ENCODE data around the gene CCDC33.

CCDC33 gene

DNA sequence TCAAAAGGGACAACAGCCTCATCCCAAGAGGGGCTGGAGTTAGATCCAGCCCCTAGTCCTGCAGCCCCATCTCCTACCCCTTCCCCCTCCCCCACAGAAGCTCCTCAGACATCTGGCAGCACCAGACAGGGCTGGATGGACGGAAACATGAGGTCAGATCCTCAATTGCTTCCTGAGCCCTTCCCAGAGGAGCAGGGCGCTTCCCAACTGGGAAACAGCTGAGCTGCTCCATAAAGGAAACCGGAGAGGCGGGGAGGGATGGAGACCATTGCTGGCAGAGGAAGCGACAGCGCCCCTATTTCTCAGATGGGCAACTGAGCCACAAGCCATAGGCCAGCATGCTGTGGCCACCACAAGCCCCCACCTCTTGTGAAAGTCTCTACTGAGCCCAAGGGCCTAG lies 149.6 kb downstream of the CCDC33 start:
- no peak for TF ChIP-seq CTCF (IDR thresholded peaks at IDR 0.05; ENCODE audit: borderline replicate concordance, extremely low read depth, low read length, poor library complexity, severe bottlenecking)
- no peak for TF ChIP-seq EZH2 (IDR thresholded peaks at IDR 0.05; ENCODE audit: borderline replicate concordance, low read depth, low read length, severe bottlenecking)
- no peaks in the 10 kb centered on the region for H4K20me1 ChIP-seq (ENCODE audit: insufficient read depth, low read length)
- no peak overlapping the region for H3K4me3 ChIP-seq (ENCODE audit: low read depth in 1 of 2, low read length in 2 of 2)
- no peak for ATAC-seq (ENCODE audit: insufficient read depth, low read depth)
- no peak overlapping the region for H3K4me2 ChIP-seq (ENCODE audit: insufficient read depth, low read length)
- H3K4me1 ChIP-seq (ENCODE audit: insufficient read depth, low read length): peaks cover 29% of the 10 kb centered on the region
- H3K27me3 ChIP-seq (ENCODE audit: insufficient read depth, low read length, poor library complexity): no peaks in the 10 kb centered on the region
- no peak for DNase-seq
- H3K9me3 ChIP-seq (ENCODE audit: insufficient read depth, low read length, severe bottlenecking): no peaks in the 10 kb centered on the region
- H3K36me3 ChIP-seq (ENCODE audit: insufficient read depth, low read length): no peaks in the 10 kb centered on the region
- no peak overlapping the region for H3K27ac ChIP-seq (ENCODE audit: low read length)
- no peaks in the 10 kb centered on the region for H3K79me2 ChIP-seq (ENCODE audit: insufficient read depth, low read length)
- H3K9ac ChIP-seq (ENCODE audit: low read depth, low read length): no peak overlapping the region
- no peak overlapping the region for H2AFZ ChIP-seq (ENCODE audit: low read depth, low read length)

Data from DND-41 (cell line).